Measurements from ENCODE around the gene ITIH4. TPM values are rescaled to one million over a fixed set of nuclear protein-coding genes. Genes with fewer than 3 reads are reported as not detected.

The ITIH4 gene
- total and polyA plus RNA-seq, 2 of the 13 experiments (the other 11 are each of a cell fraction or from before 2014, with no cell fraction given) = 2.7 to 5.3 TPM

GRCh38 chr3:52774901-52775864 is 55.3 kb downstream of the ITIH4 start (continued):
- TF ChIP-seq ZSCAN30 (CRISPR knock-in tag; IDR thresholded peaks at IDR 0.05) (no peak), ZNF558 (CRISPR knock-in tag; IDR thresholded peaks at IDR 0.05; ENCODE audit: borderline replicate concordance) (no peak), GATAD2A (CRISPR knock-in tag; IDR thresholded peaks at IDR 0.05) (peak; percentile 97), RBM22 (optimal IDR thresholded peaks at IDR 0.05; ENCODE audit: low read length) (no peak), TGIF2 (CRISPR knock-in tag; IDR thresholded peaks at IDR 0.05) (peak; percentile 84), CBFB (CRISPR knock-in tag; IDR thresholded peaks at IDR 0.05) (peak; percentile 49; the same call in 1 of the 2 replicates), ZSCAN25 (CRISPR knock-in tag; IDR thresholded peaks at IDR 0.05) (peak; percentile 85), TRIM22 (IDR thresholded peaks at IDR 0.05) (no peak), ZXDC (CRISPR knock-in tag; IDR thresholded peaks at IDR 0.05) (0 out of 2 replicates have a peak, but pooled peaks have one; percentile 54), ETV5 (CRISPR knock-in tag; IDR thresholded peaks at IDR 0.05; ENCODE audit: borderline replicate concordance) (peak; percentile 86; the same call in 1 of the 2 replicates), HNRNPK (IDR thresholded peaks at IDR 0.05; ENCODE audit: low read depth, low read length, poor library complexity, severe bottlenecking) (peak; percentile 31), ZNF138 (CRISPR knock-in tag; IDR thresholded peaks at IDR 0.05; ENCODE audit: low read depth) (no peak), RARA (CRISPR knock-in tag; IDR thresholded peaks at IDR 0.05) (peak; percentile 97), ZNF207 (IDR thresholded peaks at IDR 0.05; ENCODE audit: borderline replicate concordance) (no peak), SMARCE1 (IDR thresholded peaks at IDR 0.05; ENCODE audit: borderline replicate concordance) (no peak), ZNF670 (CRISPR knock-in tag; IDR thresholded peaks at IDR 0.05; ENCODE audit: borderline replicate concordance) (peak; percentile 76; the same call in 1 of the 2 replicates), ZBTB43 (CRISPR knock-in tag; conservative IDR thresholded peaks at IDR 0.05) (peak; percentile 61), STAG1 (CRISPR knock-in tag; IDR thresholded peaks at IDR 0.05) (no peak; the same call in 1 of the 2 replicates), THRA (CRISPR knock-in tag; IDR thresholded peaks at IDR 0.05; ENCODE audit: borderline replicate concordance) (peak; percentile 98), ZNF589 (CRISPR knock-in tag; conservative IDR thresholded peaks at IDR 0.05) (0 out of 2 replicates have a peak, but pooled peaks have one; percentile 67), SRF (IDR thresholded peaks at IDR 0.05; ENCODE audit: low read depth, low read length) (no peak), ZNF136 (CRISPR knock-in tag; IDR thresholded peaks at IDR 0.05; ENCODE audit: low read depth) (no peak), HNF4A (CRISPR knock-in tag; IDR thresholded peaks at IDR 0.05) (peak; percentile 100), ZNF7 (CRISPR knock-in tag; IDR thresholded peaks at IDR 0.05) (no peak)

All from HepG2 (cell line).